Measurements from ENCODE around the gene SEC14L6.

The SEC14L6 gene

DNA sequence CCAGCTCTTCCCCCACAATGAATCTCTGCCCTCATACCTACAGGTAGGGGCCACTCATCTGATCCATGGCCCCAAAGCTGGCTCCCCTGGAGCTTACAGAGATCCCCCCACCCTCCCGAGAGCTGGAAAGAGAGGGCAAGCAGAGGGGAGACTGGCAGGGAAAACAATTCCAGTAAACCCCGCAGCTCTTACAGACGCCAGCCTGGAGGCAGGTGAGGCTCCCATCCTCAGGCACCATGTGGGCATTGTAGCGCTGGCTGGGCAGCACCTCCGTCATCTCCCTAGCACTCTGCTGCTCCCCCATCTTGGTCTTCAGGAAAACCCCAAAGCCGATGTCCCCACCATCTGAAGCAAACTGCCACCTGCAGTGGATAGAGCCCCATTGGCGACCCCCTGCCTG lies 55.2 kb downstream of the SEC14L6 start:
- no peak for ATAC-seq (ENCODE audit: insufficient read depth, low read depth)
- Histone ChIP-seq H3K9ac (ENCODE audit: low read depth, low read length) (no peak overlapping the region), H4K20me1 (ENCODE audit: insufficient read depth, low read length) (no peaks in the 10 kb centered on the region), H3K9me3 (ENCODE audit: insufficient read depth, low read length, severe bottlenecking) (no peaks in the 10 kb centered on the region), H3K36me3 (ENCODE audit: insufficient read depth, low read length) (no peaks in the 10 kb centered on the region), H3K27me3 (ENCODE audit: insufficient read depth, low read length, poor library complexity) (no peaks in the 10 kb centered on the region), H3K4me1 (ENCODE audit: insufficient read depth, low read length) (no peaks in the 10 kb centered on the region), H2AFZ (ENCODE audit: low read depth, low read length) (no peak overlapping the region), H3K4me3 (ENCODE audit: low read depth in 1 of 2, low read length in 2 of 2) (no peak overlapping the region), H3K4me2 (ENCODE audit: insufficient read depth, low read length) (no peak overlapping the region), H3K79me2 (ENCODE audit: insufficient read depth, low read length) (no peaks in the 10 kb centered on the region), H3K27ac (ENCODE audit: low read length) (no peak overlapping the region)
- no peak for DNase-seq
- TF ChIP-seq EZH2 (IDR thresholded peaks at IDR 0.05; ENCODE audit: borderline replicate concordance, low read depth, low read length, severe bottlenecking) = no peak
- TF ChIP-seq, protein P1, sequence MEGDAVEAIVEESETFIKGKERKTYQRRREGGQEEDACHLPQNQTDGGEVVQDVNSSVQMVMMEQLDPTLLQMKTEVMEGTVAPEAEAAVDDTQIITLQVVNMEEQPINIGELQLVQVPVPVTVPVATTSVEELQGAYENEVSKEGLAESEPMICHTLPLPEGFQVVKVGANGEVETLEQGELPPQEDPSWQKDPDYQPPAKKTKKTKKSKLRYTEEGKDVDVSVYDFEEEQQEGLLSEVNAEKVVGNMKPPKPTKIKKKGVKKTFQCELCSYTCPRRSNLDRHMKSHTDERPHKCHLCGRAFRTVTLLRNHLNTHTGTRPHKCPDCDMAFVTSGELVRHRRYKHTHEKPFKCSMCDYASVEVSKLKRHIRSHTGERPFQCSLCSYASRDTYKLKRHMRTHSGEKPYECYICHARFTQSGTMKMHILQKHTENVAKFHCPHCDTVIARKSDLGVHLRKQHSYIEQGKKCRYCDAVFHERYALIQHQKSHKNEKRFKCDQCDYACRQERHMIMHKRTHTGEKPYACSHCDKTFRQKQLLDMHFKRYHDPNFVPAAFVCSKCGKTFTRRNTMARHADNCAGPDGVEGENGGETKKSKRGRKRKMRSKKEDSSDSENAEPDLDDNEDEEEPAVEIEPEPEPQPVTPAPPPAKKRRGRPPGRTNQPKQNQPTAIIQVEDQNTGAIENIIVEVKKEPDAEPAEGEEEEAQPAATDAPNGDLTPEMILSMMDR (IDR thresholded peaks at IDR 0.05; ENCODE audit: borderline replicate concordance, extremely low read depth, low read length, poor library complexity, severe bottlenecking) = no peak

DNA sequence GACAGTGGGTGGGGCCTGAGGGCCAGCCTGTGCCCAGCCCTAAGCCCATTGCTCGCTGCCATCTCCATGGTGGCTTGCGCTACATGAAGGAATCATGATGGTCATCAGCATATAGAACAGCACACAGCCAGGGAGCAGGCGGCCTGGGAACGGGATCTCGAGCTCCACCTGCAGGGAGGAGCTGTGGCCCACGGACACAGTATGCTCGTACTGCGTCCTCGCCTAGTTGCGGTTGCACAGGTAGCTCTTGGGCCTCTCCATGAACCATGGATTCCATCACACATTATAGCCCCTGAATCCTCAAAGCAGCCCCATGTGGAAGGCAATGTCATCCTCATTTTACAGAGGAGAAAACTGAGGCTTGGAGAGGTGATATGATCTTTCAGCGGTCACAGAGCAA lies 56.1 kb downstream of the SEC14L6 start:
- ATAC-seq (ENCODE audit: insufficient read depth, low read depth) (no peak), DNase-seq (no peak)
- Histone ChIP-seq H4K20me1 (ENCODE audit: insufficient read depth, low read length) (no peaks in the 10 kb centered on the region), H3K4me3 (ENCODE audit: low read depth in 1 of 2, low read length in 2 of 2) (no peak overlapping the region), H3K27ac (ENCODE audit: low read length) (no peak overlapping the region), H3K36me3 (ENCODE audit: insufficient read depth, low read length) (no peaks in the 10 kb centered on the region), H3K4me2 (ENCODE audit: insufficient read depth, low read length) (no peak overlapping the region), H3K4me1 (ENCODE audit: insufficient read depth, low read length) (no peaks in the 10 kb centered on the region), H2AFZ (ENCODE audit: low read depth, low read length) (no peak overlapping the region), H3K9me3 (ENCODE audit: insufficient read depth, low read length, severe bottlenecking) (no peaks in the 10 kb centered on the region), H3K9ac (ENCODE audit: low read depth, low read length) (no peak overlapping the region), H3K79me2 (ENCODE audit: insufficient read depth, low read length) (no peaks in the 10 kb centered on the region), H3K27me3 (ENCODE audit: insufficient read depth, low read length, poor library complexity) (no peaks in the 10 kb centered on the region)
- no peak for TF ChIP-seq EZH2 (IDR thresholded peaks at IDR 0.05; ENCODE audit: borderline replicate concordance, low read depth, low read length, severe bottlenecking)
- TF ChIP-seq, protein P1 (IDR thresholded peaks at IDR 0.05; ENCODE audit: borderline replicate concordance, extremely low read depth, low read length, poor library complexity, severe bottlenecking) = no peak

DNA sequence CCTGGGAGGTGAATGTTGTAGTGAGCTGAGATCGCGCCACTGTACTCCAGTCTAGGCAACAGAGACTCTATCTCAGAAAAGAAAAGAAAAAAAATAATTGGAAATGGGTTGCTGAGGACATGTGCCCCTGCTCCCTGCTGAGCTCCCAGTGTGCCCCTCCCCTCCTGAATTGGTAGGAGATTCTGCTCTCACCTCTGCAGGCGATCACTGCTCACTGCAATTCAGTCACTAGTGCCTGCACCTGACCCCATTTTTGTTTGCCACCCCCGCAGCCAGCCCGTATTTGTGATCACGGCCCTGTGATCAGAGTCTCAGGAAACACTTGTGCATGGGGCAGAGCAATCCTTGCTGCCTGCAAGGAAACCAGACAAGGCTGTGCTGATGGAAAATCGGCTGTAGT lies 58.4 kb downstream of the SEC14L6 start:
- Histone ChIP-seq H4K20me1 (ENCODE audit: insufficient read depth, low read length) (no peaks in the 10 kb centered on the region), H3K4me1 (ENCODE audit: insufficient read depth, low read length) (peaks cover 4% of the 10 kb centered on the region), H3K4me2 (ENCODE audit: insufficient read depth, low read length) (no peak overlapping the region), H3K27ac (ENCODE audit: low read length) (no peak overlapping the region), H2AFZ (ENCODE audit: low read depth, low read length) (no peak overlapping the region), H3K4me3 (ENCODE audit: low read depth in 1 of 2, low read length in 2 of 2) (no peak overlapping the region), H3K9me3 (ENCODE audit: insufficient read depth, low read length, severe bottlenecking) (no peaks in the 10 kb centered on the region), H3K79me2 (ENCODE audit: insufficient read depth, low read length) (no peaks in the 10 kb centered on the region), H3K27me3 (ENCODE audit: insufficient read depth, low read length, poor library complexity) (no peaks in the 10 kb centered on the region), H3K9ac (ENCODE audit: low read depth, low read length) (no peak overlapping the region), H3K36me3 (ENCODE audit: insufficient read depth, low read length) (no peaks in the 10 kb centered on the region)
- no peak for DNase-seq
- no peak for ATAC-seq (ENCODE audit: insufficient read depth, low read depth)
- TF ChIP-seq, protein P1 (IDR thresholded peaks at IDR 0.05; ENCODE audit: borderline replicate concordance, extremely low read depth, low read length, poor library complexity, severe bottlenecking) = no peak
- no peak for TF ChIP-seq EZH2 (IDR thresholded peaks at IDR 0.05; ENCODE audit: borderline replicate concordance, low read depth, low read length, severe bottlenecking)

DNA sequence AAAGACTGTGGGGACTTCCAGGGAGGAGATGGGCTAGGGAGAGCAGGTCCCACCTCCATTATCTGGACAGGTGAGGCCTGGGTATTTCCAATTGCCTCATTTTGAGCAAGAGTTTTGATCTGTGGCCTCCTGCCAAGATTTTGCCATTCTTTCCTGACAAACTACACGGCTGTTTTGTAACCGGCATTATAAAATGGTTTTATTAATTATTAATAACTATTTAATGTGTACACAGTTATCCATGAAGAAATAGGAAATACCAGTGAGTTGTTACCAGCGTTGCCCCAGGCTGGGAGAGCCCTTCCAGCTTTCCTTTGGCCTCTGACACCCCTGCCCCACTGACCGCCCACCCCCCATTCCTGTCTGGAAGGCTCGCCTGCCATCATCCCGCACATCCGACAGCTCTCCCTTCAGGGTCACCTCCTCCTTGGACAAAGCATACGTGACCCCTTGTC lies 59.9 kb downstream of the SEC14L6 start:
- Histone ChIP-seq H3K9me3 (ENCODE audit: insufficient read depth, low read length, severe bottlenecking) (no peaks in the 10 kb centered on the region), H2AFZ (ENCODE audit: low read depth, low read length) (no peak overlapping the region), H3K4me3 (ENCODE audit: low read depth in 1 of 2, low read length in 2 of 2) (no peak overlapping the region), H3K36me3 (ENCODE audit: insufficient read depth, low read length) (no peaks in the 10 kb centered on the region), H3K9ac (ENCODE audit: low read depth, low read length) (no peak overlapping the region), H3K79me2 (ENCODE audit: insufficient read depth, low read length) (no peaks in the 10 kb centered on the region), H3K27me3 (ENCODE audit: insufficient read depth, low read length, poor library complexity) (no peaks in the 10 kb centered on the region), H3K27ac (ENCODE audit: low read length) (no peak overlapping the region), H3K4me2 (ENCODE audit: insufficient read depth, low read length) (no peak overlapping the region), H4K20me1 (ENCODE audit: insufficient read depth, low read length) (no peaks in the 10 kb centered on the region), H3K4me1 (ENCODE audit: insufficient read depth, low read length) (peaks cover 4% of the 10 kb centered on the region)
- ATAC-seq (ENCODE audit: insufficient read depth, low read depth) (no peak), DNase-seq (no peak)
- no peak for TF ChIP-seq EZH2 (IDR thresholded peaks at IDR 0.05; ENCODE audit: borderline replicate concordance, low read depth, low read length, severe bottlenecking)

Measured in DND-41 (cell line).